ENCODE measurements around the gene HIBCH.

The HIBCH gene

GRCh38 chr2:190261851-190262250 lies 57.8 kb downstream of the HIBCH start:
- DNase-seq, result no peak
- Histone ChIP-seq H3K9me3 (ENCODE audit: severe bottlenecking) (no peaks in the 10 kb centered on the region), H3K4me3 (ENCODE audit: low read depth, low read length) (no peak overlapping the region), H3K27me3 (ENCODE audit: insufficient read depth, low read depth, severe bottlenecking) (no peaks in the 10 kb centered on the region), H3K27ac (no peak overlapping the region), H3K36me3 (peaks cover 19% of the 10 kb centered on the region)
- TF ChIP-seq, protein P1, sequence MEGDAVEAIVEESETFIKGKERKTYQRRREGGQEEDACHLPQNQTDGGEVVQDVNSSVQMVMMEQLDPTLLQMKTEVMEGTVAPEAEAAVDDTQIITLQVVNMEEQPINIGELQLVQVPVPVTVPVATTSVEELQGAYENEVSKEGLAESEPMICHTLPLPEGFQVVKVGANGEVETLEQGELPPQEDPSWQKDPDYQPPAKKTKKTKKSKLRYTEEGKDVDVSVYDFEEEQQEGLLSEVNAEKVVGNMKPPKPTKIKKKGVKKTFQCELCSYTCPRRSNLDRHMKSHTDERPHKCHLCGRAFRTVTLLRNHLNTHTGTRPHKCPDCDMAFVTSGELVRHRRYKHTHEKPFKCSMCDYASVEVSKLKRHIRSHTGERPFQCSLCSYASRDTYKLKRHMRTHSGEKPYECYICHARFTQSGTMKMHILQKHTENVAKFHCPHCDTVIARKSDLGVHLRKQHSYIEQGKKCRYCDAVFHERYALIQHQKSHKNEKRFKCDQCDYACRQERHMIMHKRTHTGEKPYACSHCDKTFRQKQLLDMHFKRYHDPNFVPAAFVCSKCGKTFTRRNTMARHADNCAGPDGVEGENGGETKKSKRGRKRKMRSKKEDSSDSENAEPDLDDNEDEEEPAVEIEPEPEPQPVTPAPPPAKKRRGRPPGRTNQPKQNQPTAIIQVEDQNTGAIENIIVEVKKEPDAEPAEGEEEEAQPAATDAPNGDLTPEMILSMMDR (IDR thresholded peaks at IDR 0.05; ENCODE audit: low read depth, low read length), result no peak

DNA sequence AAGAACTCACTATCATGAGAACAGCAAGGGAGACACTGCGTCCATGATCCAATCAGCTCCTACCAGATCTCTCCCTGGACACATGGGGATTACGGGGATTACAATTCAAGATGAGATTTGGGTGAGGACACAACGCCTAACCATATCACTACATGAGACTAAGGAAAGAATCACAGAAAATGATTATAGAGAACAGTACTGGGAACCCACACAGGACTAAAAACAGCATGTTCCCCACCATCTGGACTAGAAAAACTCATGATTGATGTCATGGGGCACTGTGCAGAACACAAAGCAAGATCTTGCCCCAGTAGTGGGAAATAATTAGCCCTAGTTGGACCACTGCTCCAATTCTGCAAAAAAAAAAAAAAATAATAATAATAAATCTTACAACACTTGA lies 63.5 kb downstream of the HIBCH start:
- TF ChIP-seq, protein P1 (IDR thresholded peaks at IDR 0.05; ENCODE audit: low read depth, low read length), result no peak
- no peak for DNase-seq
- Histone ChIP-seq H3K4me3 (ENCODE audit: low read depth, low read length) (no peak overlapping the region), H3K9me3 (ENCODE audit: severe bottlenecking) (no peaks in the 10 kb centered on the region), H3K27me3 (ENCODE audit: insufficient read depth, low read depth, severe bottlenecking) (no peaks in the 10 kb centered on the region), H3K27ac (no peak overlapping the region), H3K36me3 (peaks cover 19% of the 10 kb centered on the region)

DNA sequence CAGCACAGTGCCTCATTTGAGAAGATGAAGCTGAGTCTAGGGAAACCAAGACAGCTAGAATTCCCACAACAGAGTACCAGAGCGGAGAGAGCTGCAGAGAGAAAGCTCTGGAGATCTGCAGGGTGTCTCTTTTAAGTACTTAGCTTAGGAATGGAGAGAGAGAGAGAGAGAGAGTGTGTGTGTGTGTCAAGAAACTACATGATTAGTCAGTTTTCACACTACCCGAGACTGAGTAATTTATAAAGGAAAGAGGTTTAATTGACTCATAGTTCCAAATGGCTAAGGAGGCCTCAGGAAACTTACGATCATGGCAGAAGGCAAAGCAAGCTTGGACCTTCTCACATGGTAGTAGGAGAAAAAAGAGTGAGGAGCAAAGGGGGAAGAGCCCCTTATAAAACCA lies 64.0 kb downstream of the HIBCH start:
- Histone ChIP-seq H3K27ac (no peak overlapping the region), H3K4me3 (ENCODE audit: low read depth, low read length) (no peak overlapping the region), H3K9me3 (ENCODE audit: severe bottlenecking) (no peaks in the 10 kb centered on the region), H3K36me3 (peaks cover 19% of the 10 kb centered on the region), H3K27me3 (ENCODE audit: insufficient read depth, low read depth, severe bottlenecking) (no peaks in the 10 kb centered on the region)
- TF ChIP-seq, protein P1 (IDR thresholded peaks at IDR 0.05; ENCODE audit: low read depth, low read length), result no peak
- DNase-seq, result no peak

DNA sequence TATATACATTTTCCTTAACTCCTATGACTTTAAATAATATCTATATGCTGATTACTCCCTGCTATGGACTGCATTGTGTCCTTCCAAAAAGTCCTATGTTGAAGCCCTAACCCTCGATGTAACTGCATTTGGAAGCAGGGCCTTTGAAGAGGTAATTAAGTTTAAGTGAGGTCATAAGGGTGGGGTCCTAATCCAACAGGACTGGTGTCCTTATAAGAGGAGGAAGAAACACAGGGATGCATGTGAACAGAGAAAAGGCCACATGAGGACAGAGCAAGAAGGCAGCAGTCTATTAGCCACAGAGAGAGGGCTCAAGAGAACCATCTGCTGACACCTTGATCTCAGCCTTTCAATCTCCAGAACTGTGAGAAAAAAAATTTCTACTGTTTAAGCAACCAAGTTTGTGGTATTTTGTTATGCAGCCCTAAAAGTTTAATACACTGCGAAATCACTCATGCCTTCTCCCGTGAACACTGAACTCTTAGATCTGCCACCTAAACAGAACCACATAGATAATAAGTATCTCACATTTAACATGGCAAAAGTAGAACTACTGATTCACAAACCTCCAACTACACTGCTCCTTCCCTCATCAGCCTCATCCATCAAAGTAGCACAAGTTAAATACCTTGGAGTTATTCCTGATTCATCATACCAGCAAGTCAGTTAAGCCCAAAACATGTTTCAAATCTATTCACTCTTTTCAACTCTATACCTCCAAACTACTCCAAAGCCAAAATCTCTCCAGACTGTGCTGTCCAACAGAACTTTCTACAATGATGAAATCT lies 65.4 kb downstream of the HIBCH start:
- TF ChIP-seq, protein P1 (IDR thresholded peaks at IDR 0.05; ENCODE audit: low read depth, low read length), result no peak
- DNase-seq, result peak; percentile 23
- no peaks in the 10 kb centered on the region for H3K27me3 ChIP-seq (ENCODE audit: insufficient read depth, low read depth, severe bottlenecking)

GRCh38 chr2:190250421-190250820 lies 69.2 kb downstream of the HIBCH start:
- H3K27me3 ChIP-seq (ENCODE audit: insufficient read depth, low read depth, severe bottlenecking), result no peaks in the 10 kb centered on the region
- H3K27ac ChIP-seq, result no peak overlapping the region
- no peak for DNase-seq
- no peaks in the 10 kb centered on the region for H3K9me3 ChIP-seq (ENCODE audit: severe bottlenecking)
- H3K36me3 ChIP-seq, result no peaks in the 10 kb centered on the region; the same call in 1 of the 2 replicates
- TF ChIP-seq, protein P1 (IDR thresholded peaks at IDR 0.05; ENCODE audit: low read depth, low read length), result no peak
- no peak overlapping the region for H3K4me3 ChIP-seq (ENCODE audit: low read depth, low read length)

More for the DNA sequence above, 65.4 kb downstream of the HIBCH start:
- no peaks in the 10 kb centered on the region for H3K9me3 ChIP-seq (ENCODE audit: severe bottlenecking)
- peaks cover 13% of the 10 kb centered on the region for H3K36me3 ChIP-seq
- no peak overlapping the region for H3K4me3 ChIP-seq (ENCODE audit: low read depth, low read length)
- H3K27ac ChIP-seq, result no peak overlapping the region

Data from WERI-Rb-1 (cell line).